ENCODE results near the gene C1orf210. TPM values are rescaled to one million over a fixed set of nuclear protein-coding genes. Genes with fewer than 3 reads are reported as not detected.

The C1orf210 gene
- total and polyA plus RNA-seq, 2 of the 13 experiments (the other 11 are each of a cell fraction or from before 2014, with no cell fraction given): 0.49 to 5.1 TPM

DNA sequence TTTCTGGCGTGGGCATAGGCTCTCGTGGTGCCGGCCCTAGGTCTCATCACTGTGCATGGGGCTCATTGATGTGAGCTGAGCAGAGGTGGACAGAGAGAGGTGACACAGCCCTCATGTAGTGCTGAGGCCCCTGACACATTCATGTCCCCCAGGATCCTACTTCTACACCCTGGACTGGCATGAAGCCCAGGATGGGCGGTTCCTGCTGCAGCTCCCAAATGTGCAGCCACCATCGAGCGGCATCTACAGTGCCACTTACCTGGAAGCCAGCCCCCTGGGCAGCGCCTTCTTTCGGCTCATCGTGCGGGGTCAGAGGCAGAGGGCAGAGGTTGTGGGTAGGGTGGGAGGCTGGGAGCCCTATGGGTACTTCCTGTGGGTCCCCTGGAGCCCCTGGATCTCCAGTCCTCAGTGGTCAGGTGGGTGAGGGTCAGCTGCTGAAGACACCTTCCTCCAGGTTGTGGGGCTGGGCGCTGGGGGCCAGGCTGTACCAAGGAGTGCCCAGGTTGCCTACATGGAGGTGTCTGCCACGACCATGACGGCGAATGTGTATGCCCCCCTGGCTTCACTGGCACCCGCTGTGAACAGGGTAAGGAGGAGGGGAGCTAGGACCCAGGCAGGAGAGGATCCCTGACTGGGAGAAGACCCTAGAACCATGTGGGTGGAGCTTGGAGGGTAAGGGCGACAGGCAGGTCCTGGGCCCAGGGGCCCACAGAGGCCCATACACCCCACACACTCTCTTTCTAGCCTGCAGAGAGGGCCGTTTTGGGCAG, 21.5 kb upstream of the C1orf210 start:
- no TSS peak for BruUV-seq (replicated peaks)
- DNase-seq (ENCODE audit: low spot score) (no peak), FAIRE-seq (no peak), ATAC-seq (no peak)
- no peak overlapping the region for H3K27ac ChIP-seq (ENCODE audit: extremely low read length, insufficient read depth, low read length)
- peaks cover 29% of the 10 kb centered on the region for H3K4me1 ChIP-seq (ENCODE audit: insufficient read depth, low read length)
- H3K9ac ChIP-seq (ENCODE audit: insufficient read depth, low read depth, low read length): no peak overlapping the region
- no peaks in the 10 kb centered on the region for H3K9me3 ChIP-seq (ENCODE audit: low read length)
- H2AFZ ChIP-seq (ENCODE audit: low read length): no peak overlapping the region
- peaks cover 0 to 48% of the 10 kb centered on the region in 2 experiments; a peak in 3 of 5 replicates for H3K27me3 ChIP-seq (ENCODE audit: control insufficient read depth in 1 of 2, insufficient read depth in 2 of 2, low read length in 2 of 2)
- H4K20me1 ChIP-seq (ENCODE audit: insufficient read depth, low read length): no peaks in the 10 kb centered on the region
- in situ Hi-C loops (cut with HindIII; ENCODE audit: extremely low pct_ligation_motif_present, low pct_unique_long_range_greater_than_20kb): no loop called here
- no peaks in the 10 kb centered on the region for H3K36me3 ChIP-seq (replicated peaks in 1 of 2; ENCODE audit: control insufficient read depth in 1 of 2, insufficient read depth in 2 of 2, low read length in 2 of 2)
- no peaks in the 10 kb centered on the region for H3K79me2 ChIP-seq (ENCODE audit: insufficient read depth, low read length)
- POLR2A ChIA-PET: no interaction called here
- H3K4me2 ChIP-seq (ENCODE audit: low read depth, low read length): no peak overlapping the region
- WGBS (ENCODE audit: low lambda C conversion rate): 57% methylated on average over 11 of the region's 17 CpGs
- H3K4me3 ChIP-seq (replicated peaks in 1 of 3; ENCODE audit: insufficient read depth in 1 of 3, low read depth in 2 of 3, low read length in 3 of 3): no peak overlapping the region
- intact Hi-C loops (cut with micrococcal nuclease; ENCODE audit: unreplicated experiment): no loop called here
- CTCF ChIA-PET (ENCODE audit: low intra/inter-chr PET ratio, low total read pairs): no interaction called here
- TF ChIP-seq ZNF318 (CRISPR knock-in tag; IDR thresholded peaks at IDR 0.05) (no peak), ZNF343 (CRISPR knock-in tag; IDR thresholded peaks at IDR 0.05) (no peak), FOXA3 (CRISPR knock-in tag; IDR thresholded peaks at IDR 0.05) (no peak), ZBTB33 (CRISPR knock-in tag; IDR thresholded peaks at IDR 0.05) (no peak), HNF4G (IDR thresholded peaks at IDR 0.05; ENCODE audit: borderline replicate concordance, low read depth, low read length) (no peak), HNF4G (CRISPR knock-in tag; IDR thresholded peaks at IDR 0.05; ENCODE audit: borderline replicate concordance, low read depth) (no peak), PTBP1 (IDR thresholded peaks at IDR 0.05; ENCODE audit: low read depth, low read length, poor library complexity, severe bottlenecking) (no peak), ZNF83 (CRISPR knock-in tag; IDR thresholded peaks at IDR 0.05; ENCODE audit: borderline replicate concordance) (no peak), HOXD1 (CRISPR knock-in tag; IDR thresholded peaks at IDR 0.05) (no peak)
- TF ChIP-seq, protein P1, sequence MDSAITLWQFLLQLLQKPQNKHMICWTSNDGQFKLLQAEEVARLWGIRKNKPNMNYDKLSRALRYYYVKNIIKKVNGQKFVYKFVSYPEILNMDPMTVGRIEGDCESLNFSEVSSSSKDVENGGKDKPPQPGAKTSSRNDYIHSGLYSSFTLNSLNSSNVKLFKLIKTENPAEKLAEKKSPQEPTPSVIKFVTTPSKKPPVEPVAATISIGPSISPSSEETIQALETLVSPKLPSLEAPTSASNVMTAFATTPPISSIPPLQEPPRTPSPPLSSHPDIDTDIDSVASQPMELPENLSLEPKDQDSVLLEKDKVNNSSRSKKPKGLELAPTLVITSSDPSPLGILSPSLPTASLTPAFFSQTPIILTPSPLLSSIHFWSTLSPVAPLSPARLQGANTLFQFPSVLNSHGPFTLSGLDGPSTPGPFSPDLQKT (CRISPR knock-in tag; IDR thresholded peaks at IDR 0.05; ENCODE audit: borderline replicate concordance): no peak
- TF ChIP-seq, protein P2, sequence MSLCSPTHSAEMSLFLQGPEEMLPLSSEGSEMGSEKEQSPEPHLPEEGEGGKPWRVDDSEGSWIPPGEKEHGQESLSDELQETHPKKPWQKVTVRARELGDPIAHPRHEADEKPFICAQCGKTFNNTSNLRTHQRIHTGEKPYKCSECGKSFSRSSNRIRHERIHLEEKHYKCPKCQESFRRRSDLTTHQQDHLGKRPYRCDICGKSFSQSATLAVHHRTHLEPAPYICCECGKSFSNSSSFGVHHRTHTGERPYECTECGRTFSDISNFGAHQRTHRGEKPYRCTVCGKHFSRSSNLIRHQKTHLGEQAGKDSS (CRISPR knock-in tag; IDR thresholded peaks at IDR 0.05; ENCODE audit: borderline replicate concordance, low read depth): no peak
